MM.1S (cell line): ENCODE data around the gene B4GALT3.

ENCODE experiments used
- CTCF ChIP-seq: fragments of 300-600 bp; sonication (generic); IDR thresholded peaks from 2 replicates; pipeline ENCODE4 v1.5.1; 2016; ENCODE audit warnings: antibody characterized with exemption, low read length, mixed read lengths
- EZH2 ChIP-seq: fragments of 300-600 bp; sonication (generic); optimal IDR thresholded peaks from 2 replicates; pipeline ENCODE3; 2017; ENCODE audit warnings: low read depth, mild to moderate bottlenecking, antibody characterized with exemption, low read length, mixed read lengths

- TF ChIP-seq CTCF (no peak), EZH2 (no peak)
These were observed 29.3 kb upstream of the B4GALT3 start for GRCh38 chr1:161206411-161207140.
